Erythroblast (primary cell): ENCODE measurements around the gene BRME1.

ENCODE experiments used
- GATA1 ChIP-seq: IDR thresholded peaks from 2 replicates; pipeline ENCODE4 v1.6.1; 2011; ENCODE audit warnings: low read depth, mild to moderate bottlenecking, control low read depth, low read length, moderate library complexity
- POLR2A ChIP-seq: IDR thresholded peaks from 2 replicates; pipeline ENCODE4 v1.6.1; 2011; ENCODE audit warnings: mild to moderate bottlenecking, low read length

DNA sequence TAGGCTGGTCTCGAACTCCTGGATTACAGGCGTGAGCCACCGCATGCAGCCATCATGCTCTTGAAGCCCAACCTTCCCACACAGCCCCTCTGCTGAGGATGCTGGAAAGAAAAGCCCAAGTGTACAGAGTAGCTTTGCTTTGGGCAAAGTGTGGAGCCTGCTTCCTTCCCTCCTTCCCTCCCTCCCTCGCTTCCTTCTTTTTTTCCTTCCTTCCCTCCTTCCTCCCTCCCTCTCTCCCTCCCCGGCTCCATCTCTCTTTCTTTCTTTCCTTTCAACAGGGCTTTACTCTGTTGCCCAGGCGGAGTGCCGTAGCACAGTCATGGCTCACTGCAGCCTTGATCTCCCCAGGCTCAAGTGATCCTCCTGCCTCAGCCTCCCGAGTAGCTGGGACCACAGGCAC, 2.8 kb upstream of the BRME1 start:
- no peak for TF ChIP-seq POLR2A
- TF ChIP-seq GATA1, result no peak
